GM19023 (cell line): Measurements from ENCODE around the gene TENT5C.

Source experiments
- ATAC-seq: cut with Tn5 transposase; IDR thresholded peaks from one replicate; pipeline ENCODE4 v1.9.1; 2021; ENCODE audit warnings: mild to moderate bottlenecking, moderate library complexity; ENCODE audit not compliant: unreplicated experiment

Gene TENT5C

DNA sequence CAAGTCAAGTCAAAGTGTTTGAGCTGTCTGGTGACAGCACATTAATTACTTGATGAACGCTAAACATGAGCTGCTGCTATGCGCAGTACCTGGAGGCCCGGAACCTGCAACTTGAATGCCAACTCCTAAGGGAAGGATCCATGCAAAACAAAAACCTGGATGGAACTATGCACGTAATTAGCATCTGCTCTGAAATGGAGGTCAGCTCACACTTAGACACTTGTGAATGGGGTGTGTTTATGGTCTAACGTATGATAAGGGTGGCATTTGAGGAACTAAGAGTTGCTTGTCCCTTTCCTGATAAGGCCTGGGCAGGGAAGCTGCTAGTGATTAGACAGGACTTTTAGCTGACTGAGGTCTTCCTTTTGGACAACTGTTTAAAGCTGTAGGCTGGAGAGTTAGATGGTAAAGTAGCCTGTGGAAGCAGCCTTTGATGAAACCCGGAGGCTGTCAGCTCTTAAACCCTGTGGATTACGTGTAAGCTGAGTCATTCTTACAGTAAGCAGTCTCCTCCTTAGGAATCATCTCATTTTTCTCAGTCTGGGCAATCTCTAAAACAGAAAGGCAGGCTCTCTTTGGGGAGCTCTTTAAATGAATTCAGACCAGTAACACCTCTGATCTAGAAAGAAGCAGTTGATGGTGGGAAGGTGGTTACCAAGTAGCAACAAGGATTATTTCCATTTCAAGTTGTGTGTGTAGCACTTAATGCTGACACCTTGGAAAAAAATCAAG lies 6.8 kb downstream of the TENT5C start:
- no peak for ATAC-seq

DNA sequence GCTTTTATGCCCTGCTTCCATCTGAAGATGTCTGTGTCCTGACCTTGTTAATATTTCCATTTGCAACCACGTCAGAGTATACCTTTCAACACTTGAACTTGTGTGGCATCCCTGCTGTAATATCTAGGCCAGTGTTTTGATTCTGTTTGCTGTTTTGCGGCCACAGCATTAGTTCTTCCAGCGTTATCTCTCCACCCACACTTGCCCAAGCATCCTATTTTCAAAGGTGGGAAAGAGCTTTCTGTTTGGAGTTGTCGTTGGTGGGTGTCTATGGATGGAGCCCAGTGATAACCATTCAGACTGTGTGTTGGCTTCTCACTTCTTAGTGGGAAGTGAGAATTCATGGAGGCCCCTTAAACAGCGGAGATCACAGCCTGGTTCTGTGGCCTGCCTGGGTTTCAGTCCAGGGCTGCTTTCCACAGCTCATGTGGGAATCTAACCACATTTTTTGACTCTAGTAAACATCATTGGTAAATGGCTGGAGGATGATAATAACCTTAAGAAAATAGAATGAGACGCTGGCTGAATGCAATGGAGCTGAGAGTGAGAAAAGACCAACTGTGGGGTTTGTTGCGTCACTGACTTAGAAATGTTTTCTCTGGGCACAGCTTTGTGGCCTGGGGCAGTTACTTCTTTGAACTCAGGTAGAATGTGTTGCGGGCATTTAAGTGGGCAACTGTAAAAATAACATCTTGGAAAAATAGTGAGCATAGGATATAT lies 7.6 kb downstream of the TENT5C start:
- no peak for ATAC-seq

GRCh38 chr1:117613969-117614729 lies 8.3 kb downstream of the TENT5C start:
- ATAC-seq = no peak

GRCh38 chr1:117615474-117615873 lies 9.6 kb downstream of the TENT5C start:
- no peak for ATAC-seq

DNA sequence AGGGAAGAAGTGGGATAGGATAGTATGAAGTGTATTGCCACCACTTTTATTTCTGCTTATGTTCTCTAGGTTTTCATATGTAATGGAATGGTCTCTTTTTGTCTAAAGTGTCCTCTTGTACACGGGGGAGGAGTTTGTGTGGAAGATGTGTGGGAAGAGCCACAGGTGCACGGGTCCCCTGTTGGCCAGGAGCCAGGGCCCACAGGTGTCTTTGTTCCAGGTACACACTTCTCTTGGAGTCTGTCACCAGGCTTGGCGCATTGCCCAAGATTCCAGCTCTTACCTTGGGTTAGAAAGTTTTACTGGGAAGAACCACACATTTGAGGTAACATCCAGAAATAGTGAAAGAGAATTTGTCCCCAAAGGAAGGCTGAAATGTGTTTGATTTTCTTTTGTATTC lies 10.5 kb downstream of the TENT5C start:
- ATAC-seq = no peak

GRCh38 chr1:117616967-117617366 lies 11.1 kb downstream of the TENT5C start:
- ATAC-seq = no peak

DNA sequence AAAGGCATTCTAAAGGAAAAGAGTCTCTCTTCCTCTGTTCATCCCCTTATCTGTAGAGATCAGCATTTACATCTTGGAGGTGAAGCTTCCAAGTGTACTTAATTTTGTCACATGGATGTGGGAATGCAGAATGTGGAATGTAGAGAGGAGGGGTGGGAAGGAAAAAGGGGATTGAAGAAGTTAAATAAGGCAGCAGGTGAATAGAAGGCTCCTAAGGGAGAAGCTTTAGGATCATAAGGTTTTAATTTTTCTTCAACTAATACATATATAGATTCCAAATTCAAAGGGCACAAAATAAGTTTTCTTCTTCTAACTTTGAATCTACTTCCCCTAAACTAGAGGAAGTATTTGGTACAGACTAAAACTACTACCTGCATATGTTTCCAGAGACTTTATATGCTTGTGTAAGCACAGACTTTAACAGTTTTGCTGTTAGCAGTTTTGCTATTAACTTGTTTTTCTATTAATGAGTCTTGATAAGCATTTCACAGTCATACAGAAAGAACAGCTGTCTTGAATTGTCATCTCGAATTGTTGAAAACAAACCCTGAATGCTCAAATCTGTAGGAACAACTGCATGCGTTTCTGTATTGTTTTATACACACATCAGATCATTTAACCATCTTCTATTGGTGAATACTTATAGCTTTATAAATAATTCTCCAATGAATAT lies 12.7 kb downstream of the TENT5C start:
- no peak for ATAC-seq

- ATAC-seq = no peak
Observed at GRCh38 chr1:117620440-117620839, 14.6 kb downstream of the TENT5C start.

DNA sequence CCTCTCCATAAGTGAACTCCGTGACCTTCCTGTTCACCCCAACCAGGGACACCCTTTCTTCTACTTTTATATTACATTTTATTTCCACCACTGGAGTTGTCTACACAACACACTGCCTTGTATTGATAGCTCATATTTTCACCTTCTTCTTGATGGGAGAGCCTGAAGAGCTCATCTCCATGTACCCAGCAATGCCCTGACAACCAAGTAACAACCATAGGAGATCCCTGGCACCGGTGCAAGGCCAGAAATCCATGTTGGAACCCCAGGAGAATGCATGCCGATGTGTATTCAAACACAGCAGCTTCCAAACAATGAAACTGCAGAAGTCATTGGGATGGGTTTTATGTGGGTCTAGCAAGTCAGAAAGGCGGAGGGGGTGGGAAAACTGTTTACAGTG lies 15.5 kb downstream of the TENT5C start:
- ATAC-seq = no peak

DNA sequence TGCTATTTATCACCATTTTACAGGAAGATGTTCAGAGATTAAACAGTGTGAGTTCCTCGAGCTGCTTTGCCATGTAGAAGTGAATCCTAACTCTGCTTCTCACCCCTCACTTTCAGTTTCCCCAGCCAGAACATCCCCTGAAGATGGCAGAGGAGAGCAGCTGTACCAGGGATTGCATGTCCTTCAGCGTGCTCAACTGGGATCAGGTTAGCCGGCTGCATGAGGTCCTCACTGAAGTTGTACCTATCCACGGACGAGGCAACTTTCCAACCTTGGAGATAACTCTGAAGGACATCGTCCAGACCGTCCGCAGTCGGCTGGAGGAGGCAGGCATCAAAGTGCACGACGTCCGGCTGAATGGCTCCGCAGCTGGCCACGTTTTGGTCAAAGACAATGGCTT lies 16.9 kb downstream of the TENT5C start:
- no peak for ATAC-seq

DNA sequence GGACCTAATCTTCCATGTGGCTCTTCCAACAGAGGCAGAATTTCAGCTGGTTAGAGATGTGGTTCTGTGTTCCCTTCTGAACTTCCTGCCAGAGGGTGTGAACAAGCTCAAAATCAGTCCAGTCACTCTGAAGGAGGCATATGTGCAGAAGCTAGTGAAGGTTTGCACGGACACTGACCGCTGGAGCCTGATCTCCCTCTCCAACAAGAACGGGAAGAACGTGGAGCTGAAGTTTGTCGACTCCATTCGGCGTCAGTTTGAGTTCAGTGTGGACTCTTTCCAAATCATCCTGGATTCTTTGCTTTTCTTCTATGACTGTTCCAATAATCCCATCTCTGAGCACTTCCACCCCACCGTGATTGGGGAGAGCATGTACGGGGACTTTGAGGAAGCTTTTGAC lies 17.3 kb downstream of the TENT5C start:
- ATAC-seq = no peak

DNA sequence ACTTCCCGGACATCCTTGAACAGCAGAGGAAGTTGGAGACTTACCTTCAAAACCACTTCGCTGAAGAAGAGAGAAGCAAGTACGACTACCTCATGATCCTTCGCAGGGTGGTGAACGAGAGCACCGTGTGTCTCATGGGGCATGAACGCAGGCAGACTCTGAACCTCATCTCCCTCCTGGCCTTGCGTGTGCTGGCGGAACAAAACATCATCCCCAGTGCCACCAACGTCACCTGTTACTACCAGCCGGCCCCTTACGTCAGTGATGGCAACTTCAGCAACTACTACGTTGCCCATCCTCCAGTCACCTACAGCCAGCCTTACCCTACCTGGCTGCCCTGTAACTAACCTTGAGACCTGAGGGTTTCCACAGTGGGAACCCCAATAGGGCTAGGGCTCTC lies 17.9 kb downstream of the TENT5C start:
- ATAC-seq = no peak

DNA sequence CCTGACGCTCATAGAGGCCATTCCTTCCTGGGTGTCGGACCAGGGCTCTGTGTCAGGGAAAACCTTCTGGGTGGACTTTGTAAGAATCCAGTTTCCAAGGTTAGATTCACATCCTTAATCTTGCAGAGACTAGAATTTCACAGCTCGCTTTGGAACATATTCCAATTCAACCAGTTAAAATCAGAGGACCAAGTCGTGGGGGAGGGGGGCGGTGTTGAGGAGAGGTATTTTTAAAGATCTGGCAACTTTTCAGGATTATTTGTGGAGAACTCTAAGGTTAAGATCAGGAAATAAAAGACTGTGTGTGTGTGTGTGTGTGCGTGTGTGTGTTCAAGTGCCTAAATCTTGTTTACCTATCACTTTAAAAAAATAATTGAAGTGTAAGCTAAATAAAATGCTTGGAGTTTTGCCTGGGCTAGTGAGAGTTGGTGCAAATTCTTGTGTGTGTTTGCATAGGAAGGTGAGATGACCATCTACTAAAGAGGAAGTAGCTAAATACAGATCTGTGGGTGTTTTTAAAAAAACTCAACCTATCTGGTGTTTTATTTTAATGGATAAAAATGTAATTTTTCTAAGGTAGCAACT lies 21.8 kb downstream of the TENT5C start:
- ATAC-seq = no peak

DNA sequence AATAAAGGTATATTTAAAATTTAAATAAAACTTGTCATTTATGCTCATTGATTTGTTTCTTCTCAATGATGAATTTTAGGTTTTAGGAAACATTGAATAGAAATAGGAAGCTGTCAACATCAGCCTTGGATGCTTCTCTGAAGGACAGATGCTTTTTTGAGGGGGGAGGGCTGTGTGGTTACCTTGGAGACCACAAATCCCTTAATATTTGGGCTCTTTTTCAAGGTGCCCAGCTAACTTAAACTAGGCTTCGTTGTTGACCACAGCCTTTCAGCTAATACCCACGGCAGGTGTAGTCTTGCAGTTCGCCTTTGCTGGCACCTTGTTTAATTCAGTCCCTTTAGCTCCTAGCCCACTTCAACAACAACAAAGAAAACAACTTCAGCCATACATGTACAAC lies 22.5 kb downstream of the TENT5C start:
- no peak for ATAC-seq

DNA sequence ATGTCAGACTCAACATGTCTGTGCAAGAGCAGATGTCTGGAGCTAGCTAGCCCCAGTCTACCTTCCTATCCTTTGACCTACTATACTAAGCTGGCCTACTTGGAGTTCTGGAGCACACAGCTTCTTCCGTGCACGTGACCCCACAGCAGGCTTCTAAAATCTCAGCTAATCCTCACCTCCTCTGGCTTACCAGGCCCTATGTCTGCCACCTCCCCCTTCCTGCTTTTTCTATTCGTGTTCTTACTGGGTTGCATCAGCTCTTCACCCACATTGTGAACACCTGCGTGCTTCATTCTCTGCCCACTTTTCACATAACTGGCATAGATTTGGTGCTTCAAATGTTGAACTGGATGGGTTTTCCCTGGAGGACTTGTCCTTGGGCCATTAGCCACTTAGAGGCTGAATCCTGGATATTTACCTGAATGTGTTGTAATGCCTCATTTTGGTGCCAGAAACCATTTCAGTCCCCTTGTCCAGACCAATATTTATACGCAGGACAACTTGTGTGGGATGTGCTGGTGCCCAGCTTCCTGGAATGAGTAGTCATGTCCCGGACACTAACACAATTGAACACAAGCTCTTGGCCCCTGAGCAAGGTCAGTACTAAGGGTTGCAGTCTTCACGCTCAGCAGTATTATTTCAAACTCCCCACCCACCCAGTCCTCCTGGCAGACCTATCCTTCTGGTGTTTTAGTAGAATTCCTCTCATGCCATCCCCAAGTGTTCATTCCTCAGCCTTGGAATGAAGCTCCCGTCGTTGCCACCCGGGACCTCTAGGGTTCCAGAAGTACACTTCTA lies 24.0 kb downstream of the TENT5C start:
- no peak for ATAC-seq

DNA sequence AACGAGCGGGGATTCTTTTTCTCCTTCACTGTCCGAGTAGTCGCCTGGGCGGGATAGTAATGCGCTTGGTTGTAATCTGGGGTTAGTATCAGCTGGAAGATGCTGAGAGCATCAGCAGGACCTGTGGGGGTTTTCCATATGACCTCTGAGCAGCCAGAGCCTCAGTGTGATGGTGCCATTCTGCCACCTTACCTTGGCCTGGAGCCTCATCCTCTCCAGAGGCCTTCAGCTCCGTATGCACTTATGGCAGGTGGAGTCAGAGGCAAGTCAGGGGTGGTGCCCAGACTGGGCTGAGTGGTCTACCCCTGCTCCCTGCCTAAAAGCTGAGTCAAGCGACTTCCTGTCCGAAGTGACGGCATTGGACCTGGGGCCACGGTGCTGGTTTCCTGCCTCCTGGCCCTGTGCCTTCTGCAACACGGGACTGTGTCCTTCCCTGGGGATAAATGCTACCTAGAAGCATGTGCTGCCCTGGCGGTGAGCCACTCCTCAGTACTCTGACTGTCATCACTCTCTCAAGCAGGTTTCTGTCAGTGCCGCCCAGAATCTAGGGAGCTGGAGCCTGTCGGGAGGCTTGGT lies 24.7 kb downstream of the TENT5C start:
- no peak for ATAC-seq

DNA sequence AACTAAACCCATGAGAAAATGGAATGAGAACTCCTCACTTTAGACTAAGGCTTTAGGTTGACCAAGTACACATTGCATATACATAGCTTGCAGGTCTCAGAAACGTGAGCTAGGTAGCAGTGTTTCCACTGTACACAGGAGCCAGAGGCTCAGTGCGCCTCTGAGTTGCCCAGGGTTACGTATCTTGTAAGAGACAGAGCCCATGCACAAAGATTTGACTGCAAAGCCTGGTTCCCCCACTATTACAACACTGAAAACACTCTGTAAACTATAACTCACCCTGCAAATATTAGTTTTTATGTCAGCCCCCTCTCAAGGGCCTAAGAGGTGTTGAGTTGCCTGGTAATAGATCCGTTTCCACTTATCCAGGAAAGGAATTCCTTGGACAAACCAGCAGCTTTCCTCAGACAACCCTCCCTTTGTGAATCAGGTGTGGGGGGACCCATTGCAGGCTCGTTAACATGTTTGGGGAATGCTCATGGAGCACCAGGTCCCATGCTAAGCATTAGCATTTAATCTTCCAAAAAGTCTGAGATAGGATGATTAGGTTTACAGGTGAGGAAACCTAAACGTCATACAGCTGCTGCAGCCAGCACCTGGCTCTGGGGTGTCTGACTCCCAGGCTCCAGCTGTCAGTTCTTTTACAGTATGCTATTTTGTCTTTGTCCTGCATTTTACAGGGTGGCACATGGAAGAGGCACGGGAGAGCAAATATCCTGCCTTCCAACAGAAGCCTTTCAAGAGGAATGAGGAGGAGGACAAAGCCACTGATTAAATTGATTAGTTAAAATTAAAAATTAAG lies 25.7 kb downstream of the TENT5C start:
- no peak for ATAC-seq

- ATAC-seq = no peak
Observed at GRCh38 chr1:117632269-117633067, 26.6 kb downstream of the TENT5C start.
